Left lobe of liver (tissue), 2 donors: ENCODE results near the gene STARD3NL. TPM values are rescaled to one million over a fixed set of nuclear protein-coding genes. Genes with fewer than 3 reads are reported as not detected.
A peak's percentile ranks its signal among the peaks of the same experiment; 100 is the strongest.
"Not testable (repeated sequence)": the region's sequence is repeated elsewhere in the genome, so short reads cannot be mapped to it uniquely, and the experiment has no call there.

Experiments used
- ATAC-seq: fragments of 200-7000 bp; cut with Tn5 transposase; one replicate; pipeline ENCODE4 v1.9.1; 2020; ENCODE audit warnings: mild to moderate bottlenecking, moderate library complexity
- DNase-seq: peaks from one replicate; pipeline ENCODE4 v3.0.0-alpha.2; 2020; ENCODE audit warnings: low spot score
- total RNA-seq: library from RNA; stranded (reverse); gene quantifications from one replicate; pipeline ENCODE4 v1.2.1, GENCODE V29; 2021
- donor health status: DM: no; HTN: no; CAD: no; lungs with moderate emphysema.
- donor health status: DM: no; HTN: yes; CAD: no.

Gene STARD3NL
- total RNA-seq, 1 donor from 2014 or later: 6.5 TPM

DNA sequence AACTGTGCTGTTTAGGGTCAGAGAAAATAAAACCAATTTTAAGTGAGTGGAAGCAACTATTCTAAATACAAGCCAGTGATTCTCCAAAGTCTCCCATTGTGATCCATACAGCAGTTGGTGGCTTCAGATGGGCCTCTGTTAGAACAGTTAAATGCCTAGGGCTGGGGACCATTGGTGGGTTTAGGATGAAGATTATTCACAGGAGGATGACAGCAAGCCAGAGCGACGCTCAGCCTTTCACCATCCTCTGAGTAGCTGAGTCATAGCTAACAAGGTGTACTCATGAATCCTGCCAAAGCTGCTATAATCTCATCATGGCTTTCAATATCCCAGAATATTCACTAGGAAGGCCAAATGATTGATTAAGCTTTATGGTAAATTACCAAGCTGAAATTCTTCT lies 39.6 kb downstream of the STARD3NL start:
- no peak for ATAC-seq

GRCh38 chr7:38220452-38220851 lies 42.4 kb downstream of the STARD3NL start:
- ATAC-seq (no peak), DNase-seq (no peak)

More for the DNA sequence above, 39.6 kb downstream of the STARD3NL start:
- no peak for DNase-seq

DNA sequence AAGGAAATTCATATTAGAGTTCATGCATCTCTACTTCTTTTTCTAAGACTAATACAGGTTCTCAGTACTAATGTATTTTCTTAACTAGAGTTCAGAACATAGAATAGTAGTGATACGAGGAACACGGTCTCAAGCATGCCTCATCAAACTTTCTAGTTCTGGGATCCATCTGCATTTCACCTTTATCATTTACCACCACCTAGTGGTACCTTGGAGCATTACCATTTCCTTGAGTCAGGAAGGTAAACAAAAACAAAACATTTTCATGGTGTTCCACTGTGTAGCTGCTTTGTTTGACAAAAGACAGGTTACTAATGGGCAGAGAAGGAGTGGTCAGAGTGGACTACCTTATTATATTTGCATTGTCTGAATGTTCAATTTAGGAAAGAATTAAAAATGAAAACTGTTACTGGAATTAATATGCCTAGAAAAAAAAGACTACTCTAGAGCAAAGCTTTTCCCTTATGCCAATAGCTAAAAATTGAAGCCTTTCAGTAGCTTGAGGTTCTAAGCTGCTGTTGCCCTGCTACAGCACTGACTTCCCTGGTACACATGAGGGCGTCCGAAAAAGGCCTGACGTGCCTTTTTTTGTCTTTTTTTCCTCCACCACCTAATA lies 44.5 kb downstream of the STARD3NL start:
- no peak for DNase-seq

GRCh38 chr7:38223306-38223705 lies 45.3 kb downstream of the STARD3NL start:
- no peak for DNase-seq
- no peak for ATAC-seq

More for the DNA sequence above, 44.5 kb downstream of the STARD3NL start:
- peak; percentile 96 for ATAC-seq

GRCh38 chr7:38224392-38224791 lies 46.3 kb downstream of the STARD3NL start:
- ATAC-seq (no peak), DNase-seq (no peak)

GRCh38 chr7:38229386-38229785 lies 51.3 kb downstream of the STARD3NL start:
- no peak for ATAC-seq
- no peak for DNase-seq

- ATAC-seq (no peak), DNase-seq (no peak)
These were observed 52.0 kb downstream of the STARD3NL start for GRCh38 chr7:38229884-38230642.

DNA sequence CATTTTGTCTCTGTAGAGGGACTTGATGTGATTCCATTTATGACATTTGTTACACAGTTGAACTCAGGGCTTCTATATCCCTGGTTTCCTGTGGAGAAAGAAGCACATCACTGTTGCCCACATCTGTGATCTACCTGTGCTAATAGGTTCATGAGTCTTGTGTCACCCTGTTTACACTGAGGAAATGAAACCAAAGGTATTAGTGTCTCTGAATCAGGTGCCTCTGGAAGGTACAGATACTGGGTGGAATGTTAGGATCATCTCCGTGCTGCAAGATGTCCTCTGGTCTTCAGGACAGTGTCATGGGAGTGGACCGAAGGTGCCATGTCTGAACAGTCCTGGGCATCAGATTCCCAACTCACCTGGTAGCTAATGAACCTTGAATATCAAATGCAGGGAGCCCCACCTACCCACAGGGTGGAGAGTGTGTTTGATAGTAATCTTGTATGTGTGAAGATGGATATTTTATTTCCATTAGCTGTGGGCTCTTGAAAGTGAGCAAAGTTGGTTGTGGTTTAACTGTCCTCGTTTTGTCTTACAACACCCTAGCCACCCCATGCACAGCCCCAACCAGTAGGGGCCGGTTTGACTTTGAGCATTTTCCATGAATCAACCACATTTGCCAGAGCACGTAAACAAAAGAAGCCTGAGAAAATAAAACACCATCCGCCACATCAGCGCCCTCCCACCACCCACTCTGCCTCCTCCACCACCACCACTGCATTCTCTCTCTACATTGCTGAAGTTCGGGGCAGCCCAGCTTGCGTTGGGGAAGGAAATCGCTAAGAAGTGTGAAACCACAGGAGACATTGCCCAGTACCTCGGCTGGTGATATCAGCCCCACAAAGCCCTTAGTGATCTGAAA lies 54.7 kb downstream of the STARD3NL start:
- no peak for DNase-seq
- ATAC-seq: no peak

GRCh38 chr7:38234759-38235158 lies 56.7 kb downstream of the STARD3NL start:
- DNase-seq, ATAC-seq: not testable (repeated sequence)

DNA sequence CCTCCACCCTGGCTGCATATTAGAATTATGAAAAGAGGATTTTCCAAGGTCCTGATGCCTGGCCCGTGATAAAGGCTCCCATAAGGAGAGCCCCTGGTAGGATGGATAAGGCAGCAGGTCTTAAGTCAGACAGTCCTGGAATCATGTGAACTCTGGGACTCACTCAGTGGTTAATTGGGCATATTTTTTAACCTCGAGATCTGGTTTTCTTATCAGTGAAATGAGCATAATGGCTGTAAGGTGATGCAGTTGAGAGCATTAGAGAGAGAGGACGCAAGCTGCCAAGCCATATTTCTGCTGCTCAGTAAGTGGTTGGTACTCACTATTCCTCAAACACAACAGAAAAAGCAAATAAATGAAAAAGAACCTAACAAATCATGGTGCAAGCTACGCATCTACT lies 57.6 kb downstream of the STARD3NL start:
- ATAC-seq: no peak
- DNase-seq: no peak

DNA sequence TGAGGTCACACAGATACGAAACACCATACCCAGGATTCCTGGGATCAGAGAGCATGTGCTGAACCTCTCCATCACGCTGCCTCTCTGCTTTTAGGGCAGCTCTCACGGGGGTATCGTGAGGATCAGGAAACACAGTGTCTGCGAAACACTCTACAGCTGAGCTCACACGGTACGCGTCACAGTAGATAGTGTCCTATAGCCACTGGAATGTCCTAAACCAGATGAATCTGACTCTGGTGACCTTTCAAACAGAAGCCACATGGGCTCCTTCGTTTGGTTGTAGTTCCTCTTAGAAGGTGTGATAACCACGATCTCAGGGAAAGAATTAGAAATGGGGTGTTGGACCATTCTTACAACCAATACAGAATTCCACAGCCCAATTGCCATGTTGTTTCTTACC lies 61.1 kb downstream of the STARD3NL start:
- not testable (repeated sequence) for DNase-seq, ATAC-seq

GRCh38 chr7:38241071-38241470 lies 63.0 kb downstream of the STARD3NL start:
- DNase-seq (no peak), ATAC-seq (no peak)

DNA sequence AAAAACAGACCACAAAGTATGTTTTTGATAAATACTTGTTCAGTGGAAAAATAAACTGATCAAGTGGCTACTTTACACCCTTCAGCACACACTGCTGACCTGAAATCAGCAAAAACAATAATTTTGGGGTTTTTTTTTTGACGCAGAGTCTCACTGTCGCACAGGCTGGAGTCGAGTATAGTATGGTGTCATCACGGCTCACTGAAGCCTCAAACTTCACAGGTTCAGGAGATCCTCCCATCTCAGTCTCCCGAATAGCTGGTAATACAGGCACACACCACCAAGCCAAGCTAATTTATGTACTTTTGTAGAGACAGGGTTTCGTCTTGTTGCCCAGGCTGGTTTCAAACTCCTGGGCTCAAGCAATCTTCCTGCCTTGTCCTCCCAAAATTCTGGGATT lies 64.8 kb downstream of the STARD3NL start:
- no peak for DNase-seq
- ATAC-seq: no peak

DNA sequence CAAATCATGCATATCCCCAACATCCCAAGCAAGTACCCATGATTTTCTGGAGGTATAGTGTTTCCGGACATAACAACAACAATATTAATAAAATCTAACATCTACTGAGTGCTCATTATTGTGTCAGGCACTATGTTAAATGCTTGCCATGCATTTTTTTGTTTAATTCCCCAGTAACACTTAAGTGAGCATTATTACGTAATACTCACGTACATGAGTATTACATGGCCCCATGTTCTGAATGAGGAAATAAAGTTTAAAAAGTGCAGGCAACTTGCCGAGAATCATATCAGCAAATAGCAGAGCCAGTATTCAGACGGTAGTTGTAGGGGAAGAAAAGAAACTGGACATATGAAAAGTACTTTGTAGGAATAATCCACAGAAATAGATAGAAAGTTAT lies 65.3 kb downstream of the STARD3NL start:
- not testable (repeated sequence) for DNase-seq, ATAC-seq

GRCh38 chr7:38244516-38244915 lies 66.5 kb downstream of the STARD3NL start:
- DNase-seq: no peak

GRCh38 chr7:38245409-38245977 lies 67.4 kb downstream of the STARD3NL start:
- ATAC-seq (no peak), DNase-seq (no peak)

More at GRCh38 chr7:38244516-38244915, 66.5 kb downstream of the STARD3NL start:
- no peak for ATAC-seq

DNA sequence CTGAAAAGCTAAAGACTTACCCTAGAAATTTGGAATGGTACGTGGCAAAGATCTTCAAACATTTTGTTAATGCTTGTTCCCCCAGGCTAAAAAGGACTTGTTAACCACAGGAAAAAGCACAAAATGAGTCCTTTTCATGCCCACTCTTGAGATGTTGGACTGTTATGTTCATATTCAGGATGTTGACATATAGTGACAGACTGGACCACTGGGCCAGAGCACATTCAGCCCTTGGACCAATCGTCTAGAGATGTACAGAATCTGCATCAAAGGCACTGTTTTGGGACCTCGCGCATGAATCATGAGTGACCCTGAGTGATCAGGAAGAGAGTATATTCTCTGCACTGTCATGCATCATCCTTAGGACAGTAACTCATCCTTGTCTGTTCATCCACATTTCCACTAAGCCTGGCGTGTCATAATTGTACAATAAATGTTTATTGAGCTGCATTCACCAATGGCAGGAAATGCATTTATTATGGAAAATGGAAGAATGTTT lies 70.1 kb downstream of the STARD3NL start:
- DNase-seq (no peak), ATAC-seq (no peak)

DNA sequence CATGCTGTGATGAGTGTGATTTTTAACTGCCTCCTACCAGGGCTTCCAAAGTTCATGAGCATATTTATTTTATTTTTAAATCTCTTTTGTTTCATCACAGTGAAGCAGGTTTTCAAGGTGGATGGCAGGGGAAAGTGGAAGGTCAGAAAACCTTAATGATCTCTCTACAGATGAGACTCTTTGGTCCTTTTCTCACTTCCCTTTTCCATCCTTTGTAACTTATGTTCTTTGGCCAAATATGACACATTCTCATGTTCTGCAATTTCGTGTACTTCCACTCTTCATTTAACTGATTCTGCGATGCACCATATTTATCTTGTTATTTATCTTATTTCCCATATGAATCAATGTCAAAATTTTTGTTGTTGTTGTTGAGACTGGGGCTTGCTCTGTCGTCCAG lies 71.8 kb downstream of the STARD3NL start:
- not testable (repeated sequence) for ATAC-seq, DNase-seq

DNA sequence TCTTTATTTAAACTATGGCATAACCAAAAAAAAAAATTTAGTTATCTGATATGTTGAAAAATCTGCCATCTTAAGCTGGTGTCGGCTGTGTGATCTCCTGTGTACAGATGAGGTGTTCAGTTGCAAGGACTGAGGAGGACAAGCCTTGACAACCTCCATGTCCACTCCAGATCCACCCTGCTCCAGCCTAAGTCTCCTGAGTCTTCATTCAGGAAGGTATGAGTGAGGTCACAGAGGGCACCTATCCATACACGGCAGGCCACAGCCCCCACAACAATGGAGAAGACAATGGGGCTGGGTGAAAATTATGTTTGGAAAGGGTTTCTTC lies 79.3 kb downstream of the STARD3NL start:
- DNase-seq (no peak), ATAC-seq (no peak)

- DNase-seq, ATAC-seq: not testable (repeated sequence)
These were observed 81.1 kb downstream of the STARD3NL start for GRCh38 chr7:38259157-38259556.

DNA sequence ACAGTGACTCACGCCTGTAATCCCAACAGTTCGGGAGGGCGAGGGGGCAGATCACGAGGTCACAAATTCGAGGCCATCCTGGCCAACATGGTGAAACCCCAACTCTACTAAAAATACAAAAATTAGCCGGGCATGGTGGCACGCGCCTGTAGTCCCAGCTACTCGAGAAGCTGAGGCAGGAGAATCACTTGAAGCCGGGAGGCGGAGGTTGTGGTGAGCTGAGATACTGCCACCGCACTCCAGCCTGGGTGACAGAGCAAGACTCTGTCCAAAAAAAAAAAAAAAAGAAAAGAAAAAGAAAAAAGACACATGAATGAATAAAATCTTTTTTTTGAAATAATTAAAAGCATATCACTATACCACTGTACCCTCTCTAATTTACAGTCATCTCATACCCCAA lies 83.6 kb downstream of the STARD3NL start:
- not testable (repeated sequence) for DNase-seq, ATAC-seq
